Measurements from ENCODE around the gene TUBB2A. TPM values are rescaled to one million over a fixed set of nuclear protein-coding genes. Genes with fewer than 3 reads are reported as not detected.

Gene TUBB2A
- total RNA-seq, 1 experiment from 2014 or later = 49.9 TPM

GRCh38 chr6:3136292-3137011 is 20.9 kb downstream of the TUBB2A start:
- ChIA-PET RAD21 (ENCODE audit: low non-redundant PET in 1 of 2, low total read pairs in 2 of 2, uncharacterized antibody in 2 of 2, unreplicated experiment in 2 of 2) (no interaction called here), POLR2A (no interaction called here), CTCF (no interaction called here)
- H3K27me3 ChIP-seq (ENCODE audit: insufficient read depth, low read length) = no peaks in the 10 kb centered on the region
- H3K4me2 ChIP-seq (ENCODE audit: low read length) = no peak overlapping the region
- no peaks in the 10 kb centered on the region for H3K9me3 ChIP-seq (ENCODE audit: control insufficient read depth in 1 of 2, insufficient read depth in 1 of 2, low read depth in 1 of 2, low read length in 2 of 2)
- no peaks in the 10 kb centered on the region for H3K4me1 ChIP-seq (ENCODE audit: control insufficient read depth in 1 of 2, insufficient read depth in 2 of 2, low read length in 2 of 2)
- H3K36me3 ChIP-seq (ENCODE audit: control insufficient read depth in 1 of 2, insufficient read depth in 2 of 2, low read length in 2 of 2) = peaks cover 0 to 13% of the 10 kb centered on the region in 2 experiments; a peak in 2 of 4 replicates
- BruUV-seq (replicated peaks) = no TSS peak
- H3K79me2 ChIP-seq (ENCODE audit: insufficient read depth, low read length) = no peaks in the 10 kb centered on the region
- H4K20me1 ChIP-seq (ENCODE audit: insufficient read depth) = no peaks in the 10 kb centered on the region
- DNase-seq (ENCODE audit: low read depth, low spot score) (no peak), ATAC-seq (no peak)
- no peak overlapping the region for H3K4me3 ChIP-seq (replicated peaks in 1 of 2; ENCODE audit: low read depth in 1 of 2, low read length in 2 of 2)
- no peak for TF ChIP-seq POLR2AphosphoS5 (IDR thresholded peaks at IDR 0.05; ENCODE audit: low read depth, low read length)
- no peak for TF ChIP-seq JUND (IDR thresholded peaks at IDR 0.05)
- TF ChIP-seq SP1 (IDR thresholded peaks at IDR 0.05; ENCODE audit: low read depth) = no peak
- TF ChIP-seq EGR1 (IDR thresholded peaks at IDR 0.05; ENCODE audit: low read depth) = no peak
- TF ChIP-seq CBX3 (IDR thresholded peaks at IDR 0.05; ENCODE audit: low read depth) = no peak
- TF ChIP-seq MAX (IDR thresholded peaks at IDR 0.05) = no peak
- no peak for TF ChIP-seq FOSL1 (IDR thresholded peaks at IDR 0.05; ENCODE audit: low read depth)
- TF ChIP-seq REST (IDR thresholded peaks at IDR 0.05; ENCODE audit: low read depth) = no peak
- no peak for TF ChIP-seq RAD21 (IDR thresholded peaks at IDR 0.05; ENCODE audit: low read depth)
- TF ChIP-seq ZBTB33 (IDR thresholded peaks at IDR 0.05; ENCODE audit: extremely low read depth, insufficient replicate concordance, low read length) = no peak
- TF ChIP-seq SRF (IDR thresholded peaks at IDR 0.05; ENCODE audit: low read depth) = no peak
- no peak for TF ChIP-seq ATF3 (IDR thresholded peaks at IDR 0.05)
- no peak for TF ChIP-seq POLR2A (IDR thresholded peaks at IDR 0.05; ENCODE audit: borderline replicate concordance, extremely low read depth, insufficient read depth, insufficient read length)
- no peak for TF ChIP-seq ZNF274 (IDR thresholded peaks at IDR 0.05; ENCODE audit: low read depth, low read length)
- TF ChIP-seq TCF7L2 (IDR thresholded peaks at IDR 0.05; ENCODE audit: borderline replicate concordance, extremely low read depth, insufficient read depth, insufficient read length) = no peak
- TF ChIP-seq EZH2phosphoT487 (IDR thresholded peaks at IDR 0.05; ENCODE audit: borderline replicate concordance) = no peak
- no peak for TF ChIP-seq ZFX (IDR thresholded peaks at IDR 0.05)
- no peaks in the 10 kb centered on the region for H3K9me2 ChIP-seq (ENCODE audit: insufficient read depth)
- intact Hi-C loops (cut with micrococcal nuclease) = no loop called here
- H2AFZ ChIP-seq (ENCODE audit: low read depth, low read length, poor library complexity, severe bottlenecking) = no peak overlapping the region
- H3K27ac ChIP-seq (ENCODE audit: low read depth, low read length) = no peak overlapping the region
- no peak overlapping the region for H3K9ac ChIP-seq (ENCODE audit: low read length)
